Caco-2 (cell line): Measurements from ENCODE around the gene SIGLEC5. TPM values are rescaled to one million over a fixed set of nuclear protein-coding genes. Genes with fewer than 3 reads are reported as not detected.

Experiments
- BruUV-seq: library from RNA; stranded (reverse); fragments of 400-500 nt; replicated peaks from 2 replicates; lab custom pipeline; 2021; lab: Mats Ljungman, UMichigan
- CTCF ChIA-PET: fragments of 300-600 bp; sonication (Branson Sonifier 250); formaldehyde crosslinking; loops from one replicate; lab custom pipeline; 2022; ENCODE audit warnings: antibody characterized with exemption; lab: Charles Lee
- POLR2A ChIA-PET: fragments of 300-600 bp; sonication (Branson Sonifier 250); formaldehyde crosslinking; loops from one replicate; lab custom pipeline; 2022; ENCODE audit warnings: antibody characterized with exemption; lab: Charles Lee
- DNase-seq, 2 experiments: peaks; one replicate each; pipeline versions ENCODE4 v3.0.0 to v3.0.0-alpha.2; 2020 to 2022
- H3K27me3 ChIP-seq: replicated peaks from 2 replicates; pipeline ENCODE4 v1.6.0; 2011; ENCODE audit warnings: low read length; ENCODE audit not compliant: control insufficient read depth, insufficient read depth
- H3K36me3 ChIP-seq: 2 replicates; pipeline ENCODE4 v1.5.1; 2011; ENCODE audit warnings: low read length; ENCODE audit not compliant: control insufficient read depth, insufficient read depth
- H3K4me1 ChIP-seq: fragments of 250-450 bp; sonication (Bioruptor Pico); 2 replicates; pipeline ENCODE4 v1.5.1; 2020; ENCODE audit warnings: mild to moderate bottlenecking
- H3K4me3 ChIP-seq: 2 replicates; pipeline ENCODE4 v1.5.1; 2011; ENCODE audit warnings: low read depth, mild to moderate bottlenecking, control low read depth, low read length
- H3K9me3 ChIP-seq: fragments of 250-450 bp; sonication (Bioruptor Pico); 2 replicates; pipeline ENCODE4 v1.5.1; 2020; ENCODE audit warnings: mild to moderate bottlenecking, moderate library complexity
- H3K27ac Mint-ChIP-seq: one replicate; pipeline ENCODE4 v1.8.0; 2022; ENCODE audit warnings: mixed read lengths; ENCODE audit not compliant: unreplicated experiment
- H3K27me3 Mint-ChIP-seq: one replicate; pipeline ENCODE4 v1.8.0; 2022; ENCODE audit warnings: mixed read lengths; ENCODE audit not compliant: insufficient read depth, unreplicated experiment
- H3K36me3 Mint-ChIP-seq: one replicate; pipeline ENCODE4 v1.8.0; 2022; ENCODE audit warnings: mild to moderate bottlenecking, mixed read lengths; ENCODE audit not compliant: insufficient read depth, unreplicated experiment
- H3K4me1 Mint-ChIP-seq: one replicate; pipeline ENCODE4 v1.8.0; 2022; ENCODE audit warnings: low read depth, mixed read lengths; ENCODE audit not compliant: unreplicated experiment
- H3K4me3 Mint-ChIP-seq: one replicate; pipeline ENCODE4 v1.8.0; 2022; ENCODE audit warnings: mild to moderate bottlenecking, moderate library complexity, mixed read lengths; ENCODE audit not compliant: unreplicated experiment
- H3K9me3 Mint-ChIP-seq: one replicate; pipeline ENCODE4 v1.8.0; 2022; ENCODE audit warnings: mixed read lengths; ENCODE audit not compliant: unreplicated experiment
- intact Hi-C: fragments of 100-400 bp; cut with micrococcal nuclease; formaldehyde crosslinking; loops from one replicate; pipeline ENCODE4 v1.10.0; 2022; ENCODE audit not compliant: unreplicated experiment
- total RNA-seq: library from RNA; stranded (reverse); gene quantifications from 2 replicates; pipeline ENCODE4 v1.2.3, GENCODE V29; 2022
- TF ChIP-seq, protein P1 (sequence below), 2 experiments: fragments of 200-600 bp in 1 of 2; IDR thresholded peaks; 1 replicate in 1 of 2; 2 replicates in 1 of 2; pipeline versions ENCODE4 v1.5.1 to v1.8.0; 2011 to 2022; ENCODE audit warnings: antibody characterized with exemption in 1 of 2, control low read depth in 1 of 2, inconsistent platforms in 1 of 2, low read depth in 1 of 2, low read length in 1 of 2, mild to moderate bottlenecking in 1 of 2, moderate library complexity in 1 of 2; ENCODE audit not compliant: insufficient read depth in 1 of 2, severe bottlenecking in 1 of 2, unreplicated experiment in 1 of 2

The SIGLEC5 gene
- total RNA-seq, 1 experiment from 2014 or later = not detected

DNA sequence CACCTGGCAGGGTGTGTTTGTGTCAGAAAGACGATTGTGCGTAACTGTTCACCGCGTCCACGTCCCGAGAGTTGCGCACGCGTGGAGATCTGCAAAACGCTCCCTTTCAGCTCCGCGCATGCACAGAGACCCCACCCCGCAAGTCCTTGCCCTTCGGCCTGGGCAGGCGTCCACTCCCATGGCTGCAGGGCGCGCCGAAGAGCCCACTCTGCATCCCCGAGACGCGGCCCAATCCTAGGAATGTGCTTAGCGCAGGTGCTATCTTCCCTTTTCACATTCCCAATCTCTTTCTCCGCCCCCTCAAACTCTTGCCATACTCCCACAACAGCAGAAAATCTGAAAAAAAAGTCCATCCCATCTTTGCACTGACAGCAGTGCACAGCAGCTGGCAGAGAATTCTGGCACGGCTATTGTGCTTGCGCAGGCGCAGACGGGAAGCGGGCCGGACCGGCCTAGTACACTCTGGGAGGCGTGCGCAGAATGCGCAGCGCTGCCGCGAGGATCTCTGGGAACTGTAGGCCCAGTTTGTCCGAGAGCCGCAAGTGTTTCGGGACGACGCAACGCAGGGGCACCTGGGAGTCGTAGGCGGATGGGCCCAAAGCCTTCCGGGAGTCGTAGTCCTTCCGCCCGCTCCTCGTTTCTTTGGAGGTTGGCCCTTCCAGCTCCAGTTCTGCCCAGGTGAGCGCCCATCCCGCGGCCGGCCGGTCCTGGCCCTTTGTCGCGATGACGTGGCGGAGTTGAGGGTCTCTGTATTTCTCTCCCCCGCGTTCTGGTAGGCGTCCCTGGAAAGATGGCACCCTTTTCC, 36.0 kb downstream of the SIGLEC5 start:
- Mint-ChIP-seq H3K4me1 (peaks cover 14% of the 10 kb centered on the region), H3K9me3 (no peaks in the 10 kb centered on the region), H3K27me3 (no peaks in the 10 kb centered on the region), H3K27ac (peak overlapping the region; percentile 63), H3K36me3 (peaks cover 4% of the 10 kb centered on the region), H3K4me3 (peak overlapping the region; percentile 93)
- BruUV-seq = no TSS peak
- POLR2A ChIA-PET = interaction anchor here (0.5 to 1.5 kb wide), 3 partner anchors 110 to 229 kb away, joined by 3 to 5 read pairs (median 3); no protein-coding TSS in a partner anchor
- CTCF ChIA-PET = interaction anchor here (0.7 to 0.8 kb wide), 2 partner anchors 23 to 63 kb away, joined by 3 read pairs; partner anchors contain the start of gene ZNF175
- Histone ChIP-seq H3K4me3 (peak overlapping the region; percentile 65), H3K9me3 (no peaks in the 10 kb centered on the region), H3K36me3 (no peaks in the 10 kb centered on the region), H3K4me1 (peaks cover 14% of the 10 kb centered on the region), H3K27me3 (no peaks in the 10 kb centered on the region)
- TF ChIP-seq, protein P1, sequence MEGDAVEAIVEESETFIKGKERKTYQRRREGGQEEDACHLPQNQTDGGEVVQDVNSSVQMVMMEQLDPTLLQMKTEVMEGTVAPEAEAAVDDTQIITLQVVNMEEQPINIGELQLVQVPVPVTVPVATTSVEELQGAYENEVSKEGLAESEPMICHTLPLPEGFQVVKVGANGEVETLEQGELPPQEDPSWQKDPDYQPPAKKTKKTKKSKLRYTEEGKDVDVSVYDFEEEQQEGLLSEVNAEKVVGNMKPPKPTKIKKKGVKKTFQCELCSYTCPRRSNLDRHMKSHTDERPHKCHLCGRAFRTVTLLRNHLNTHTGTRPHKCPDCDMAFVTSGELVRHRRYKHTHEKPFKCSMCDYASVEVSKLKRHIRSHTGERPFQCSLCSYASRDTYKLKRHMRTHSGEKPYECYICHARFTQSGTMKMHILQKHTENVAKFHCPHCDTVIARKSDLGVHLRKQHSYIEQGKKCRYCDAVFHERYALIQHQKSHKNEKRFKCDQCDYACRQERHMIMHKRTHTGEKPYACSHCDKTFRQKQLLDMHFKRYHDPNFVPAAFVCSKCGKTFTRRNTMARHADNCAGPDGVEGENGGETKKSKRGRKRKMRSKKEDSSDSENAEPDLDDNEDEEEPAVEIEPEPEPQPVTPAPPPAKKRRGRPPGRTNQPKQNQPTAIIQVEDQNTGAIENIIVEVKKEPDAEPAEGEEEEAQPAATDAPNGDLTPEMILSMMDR (IDR thresholded peaks at IDR 0.05; ENCODE audit: insufficient read depth in 1 of 2, low read depth in 1 of 2, low read length in 1 of 2, severe bottlenecking in 1 of 2, unreplicated experiment in 1 of 2) = no peak
- intact Hi-C loops = loop anchor here (1.0 kb wide), 1 partner anchor 23 kb away; the partner anchor contains the start of gene ZNF175
- peak; percentile 98 for DNase-seq

DNA sequence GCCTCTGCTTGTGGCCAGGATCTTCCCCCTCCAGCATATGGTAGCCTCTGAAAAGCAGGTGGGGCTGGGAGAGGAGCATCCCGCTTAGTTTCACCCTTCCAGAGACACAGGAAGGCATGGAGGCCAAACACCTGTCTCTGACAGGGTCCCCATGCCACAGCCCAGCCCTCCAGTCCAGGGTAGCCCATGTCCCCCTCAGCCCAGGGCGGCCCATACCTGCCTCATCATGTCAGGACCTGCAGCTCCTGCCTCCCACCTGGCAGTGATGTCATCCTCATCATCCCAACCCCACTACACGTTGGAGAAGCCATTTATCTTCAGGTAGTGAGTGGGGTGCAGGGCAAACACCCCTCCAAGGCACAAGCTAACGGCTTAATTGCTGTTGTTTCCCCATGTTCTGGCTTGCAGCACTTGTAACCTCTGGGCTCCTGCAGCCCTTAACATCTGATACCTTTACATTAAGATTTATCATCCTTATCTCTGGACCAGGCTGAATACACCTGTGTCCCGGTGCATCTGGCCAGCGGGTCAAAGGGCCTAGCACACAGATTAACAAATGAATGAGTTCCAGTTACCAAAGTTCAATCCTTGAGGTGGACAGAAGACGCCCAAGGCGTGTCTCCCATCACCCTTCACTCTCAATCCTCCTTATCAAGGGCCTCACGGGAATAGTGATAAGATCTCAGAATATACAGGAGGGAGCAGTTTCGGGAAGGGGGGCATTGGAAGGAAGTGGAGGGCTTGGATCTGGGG, 36.9 kb downstream of the SIGLEC5 start:
- H3K27me3 Mint-ChIP-seq = no peaks in the 10 kb centered on the region
- no peaks in the 10 kb centered on the region for H3K9me3 Mint-ChIP-seq
- peaks cover 14% of the 10 kb centered on the region for H3K4me1 Mint-ChIP-seq
- DNase-seq = peak; percentile 30 to 80
- TF ChIP-seq, protein P1 (IDR thresholded peaks at IDR 0.05; ENCODE audit: insufficient read depth in 1 of 2, low read depth in 1 of 2, low read length in 1 of 2, severe bottlenecking in 1 of 2, unreplicated experiment in 1 of 2) = no peak
- peak overlapping the region; percentile 93 for H3K4me3 Mint-ChIP-seq
- H3K4me3 ChIP-seq = peak overlapping the region; percentile 65
- no peaks in the 10 kb centered on the region for H3K36me3 ChIP-seq
- H3K9me3 ChIP-seq = peaks cover 7% of the 10 kb centered on the region; the same call in 1 of the 2 replicates
- ChIA-PET CTCF (interaction anchor here (0.8 kb wide), 1 partner anchor 22 kb away, joined by 3 read pairs; the partner anchor contains the start of gene ZNF175), POLR2A (interaction anchor here (0.6 to 1.5 kb wide), 2 partner anchors 74 to 111 kb away, joined by 5 to 8 read pairs; no protein-coding TSS in a partner anchor)
- intact Hi-C loops = no loop called here
- peak overlapping the region; percentile 63 for H3K27ac Mint-ChIP-seq
- peaks cover 4% of the 10 kb centered on the region for H3K36me3 Mint-ChIP-seq
- BruUV-seq = no TSS peak
- peaks cover 14% of the 10 kb centered on the region for H3K4me1 ChIP-seq
- no peaks in the 10 kb centered on the region for H3K27me3 ChIP-seq

DNA sequence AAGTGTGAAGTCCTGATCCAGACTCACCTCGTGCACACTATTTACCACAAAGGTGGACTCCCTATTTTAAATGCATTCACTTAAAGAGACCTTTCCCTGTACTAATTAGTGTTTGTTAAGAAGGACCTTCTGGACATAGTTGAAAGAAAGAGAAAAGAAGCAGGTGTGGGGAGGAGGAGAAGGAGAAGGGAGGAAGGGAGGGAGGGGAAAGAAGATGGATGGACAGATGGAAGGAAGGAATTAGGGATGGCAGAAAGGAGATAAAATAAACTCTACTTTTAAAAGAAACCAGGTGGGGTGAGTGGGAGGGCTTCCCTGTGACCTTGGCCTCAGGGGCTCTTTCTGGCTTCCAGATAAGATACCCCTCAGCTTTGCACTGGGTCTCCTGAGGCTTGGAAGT, 37.7 kb downstream of the SIGLEC5 start:
- no TSS peak for BruUV-seq
- peaks cover 14% of the 10 kb centered on the region for H3K4me1 ChIP-seq
- Mint-ChIP-seq H3K27me3 (no peaks in the 10 kb centered on the region), H3K4me3 (peak overlapping the region; percentile 93), H3K27ac (no peak overlapping the region), H3K4me1 (peaks cover 14% of the 10 kb centered on the region), H3K9me3 (peaks cover 7% of the 10 kb centered on the region), H3K36me3 (peaks cover 9% of the 10 kb centered on the region)
- no peaks in the 10 kb centered on the region for H3K27me3 ChIP-seq
- no peaks in the 10 kb centered on the region for H3K36me3 ChIP-seq
- POLR2A ChIA-PET = interaction anchor here (1.5 kb wide), 1 partner anchor 112 kb away, joined by 5 read pairs; no protein-coding TSS in a partner anchor
- CTCF ChIA-PET = no interaction called here
- H3K4me3 ChIP-seq = no peak overlapping the region
- peaks cover 15% of the 10 kb centered on the region; the same call in 1 of the 2 replicates for H3K9me3 ChIP-seq
- DNase-seq = no peak
- TF ChIP-seq, protein P1 (IDR thresholded peaks at IDR 0.05; ENCODE audit: insufficient read depth in 1 of 2, low read depth in 1 of 2, low read length in 1 of 2, severe bottlenecking in 1 of 2, unreplicated experiment in 1 of 2) = no peak
- intact Hi-C loops = no loop called here
